GM19239 (cell line): ENCODE data around the gene VDAC1.
A peak's percentile ranks its signal among the peaks of the same experiment; 100 is the strongest.

Source experiments
- DNase-seq: peaks from one replicate; pipeline ENCODE4 v3.0.0; 2011; ENCODE audit warnings: low spot score; ENCODE audit not compliant: insufficient read length
- FAIRE-seq: peaks from 2 replicates; lab custom pipeline; 2011; peaks lifted over from hg19 to GRCh38; lab: Jason Lieb, UNC

Gene VDAC1

GRCh38 chr5:133930813-133931090 lies 74.0 kb downstream of the VDAC1 start:
- DNase-seq (no peak), FAIRE-seq (no peak)

GRCh38 chr5:133930061-133930812 lies 74.5 kb downstream of the VDAC1 start:
- peak; percentile 96 for FAIRE-seq
- DNase-seq = no peak

- DNase-seq (no peak), FAIRE-seq (no peak)
Measured at GRCh38 chr5:133928587-133929393, 76.0 kb downstream of the VDAC1 start.

DNA sequence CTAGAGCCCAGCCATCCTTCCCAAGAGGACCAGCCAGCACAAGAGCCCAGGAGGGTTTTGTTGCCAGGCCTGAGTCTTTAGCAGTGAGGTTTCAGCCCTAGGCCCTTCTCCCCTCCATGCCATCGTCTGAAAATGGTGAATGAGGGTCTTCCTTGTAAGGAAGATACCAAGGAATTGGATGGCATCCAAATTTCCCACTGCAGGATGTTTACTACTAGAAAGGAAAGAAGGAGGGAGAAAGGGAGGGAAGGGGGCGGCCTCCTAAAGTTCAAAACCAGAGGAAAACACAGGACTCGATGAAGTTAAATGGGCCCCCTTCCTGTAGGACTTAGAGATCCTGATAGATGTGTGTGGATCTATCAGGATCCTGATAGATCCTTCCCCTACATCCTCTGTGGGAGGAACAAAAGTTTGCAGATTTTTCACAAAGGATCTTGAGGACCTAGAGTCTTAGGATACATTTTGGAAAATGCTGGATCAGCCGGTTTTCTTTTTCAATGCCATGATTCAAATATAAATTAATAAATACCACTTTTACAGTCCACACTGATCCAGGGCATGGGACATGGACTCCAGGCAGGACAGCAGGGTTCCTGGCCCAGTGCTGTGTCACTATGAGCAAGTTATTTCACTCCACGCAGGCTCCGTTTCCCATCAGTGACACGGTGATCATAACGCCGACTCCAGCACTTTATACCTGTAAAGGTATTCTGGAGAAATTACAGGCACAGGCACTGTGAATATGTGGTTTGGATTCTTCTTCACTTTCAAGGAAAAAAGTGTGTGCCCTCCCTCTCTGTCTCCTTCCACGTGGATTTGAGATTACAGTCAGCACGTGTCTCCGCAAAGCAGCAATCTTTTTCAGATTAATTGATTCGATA lies 77.2 kb downstream of the VDAC1 start:
- DNase-seq (no peak), FAIRE-seq (no peak)

DNA sequence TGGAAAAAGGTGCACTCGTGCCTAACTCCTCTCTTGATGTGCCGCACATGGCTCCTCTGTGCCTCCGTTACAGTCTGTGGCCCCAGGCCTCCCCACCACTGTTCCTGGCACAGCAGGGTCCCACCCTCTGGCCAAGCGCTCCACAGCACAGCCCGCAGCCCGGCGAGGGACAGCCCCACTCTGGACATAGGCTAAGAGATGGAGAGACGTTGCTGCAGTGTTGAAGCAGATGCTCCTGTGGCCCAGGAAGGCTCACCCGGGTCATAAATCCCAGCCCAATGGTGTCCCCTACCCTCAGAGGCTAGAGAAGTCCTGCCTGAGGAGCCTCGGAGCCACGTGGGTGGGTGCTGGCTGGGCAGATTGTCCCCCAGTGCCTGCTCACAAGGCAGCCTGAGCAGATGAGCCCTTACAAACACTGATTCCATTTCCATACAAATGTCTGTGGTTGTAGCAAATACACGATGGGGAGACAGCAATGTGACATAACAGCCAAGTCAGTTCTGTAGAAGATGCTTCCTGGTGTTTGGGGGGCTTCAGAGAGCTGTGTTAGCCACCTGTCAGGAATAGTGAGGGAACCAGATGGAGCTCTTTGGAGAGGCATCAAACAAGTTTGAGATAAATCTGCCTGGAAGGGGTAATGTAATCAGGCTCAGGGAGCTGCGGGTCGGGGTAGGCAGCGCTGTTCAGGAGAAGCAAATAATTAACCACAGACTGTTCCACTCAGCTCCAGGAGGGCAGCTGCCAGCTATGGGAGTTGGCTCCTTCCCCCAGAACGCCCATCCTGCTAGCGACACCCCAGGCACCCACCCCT lies 78.1 kb downstream of the VDAC1 start:
- FAIRE-seq = no peak
- no peak for DNase-seq

GRCh38 chr5:133925866-133926488 lies 78.8 kb downstream of the VDAC1 start:
- FAIRE-seq = no peak
- no peak for DNase-seq

- no peak for DNase-seq
- FAIRE-seq = no peak
Measured at GRCh38 chr5:133925269-133925668, 79.5 kb downstream of the VDAC1 start.

DNA sequence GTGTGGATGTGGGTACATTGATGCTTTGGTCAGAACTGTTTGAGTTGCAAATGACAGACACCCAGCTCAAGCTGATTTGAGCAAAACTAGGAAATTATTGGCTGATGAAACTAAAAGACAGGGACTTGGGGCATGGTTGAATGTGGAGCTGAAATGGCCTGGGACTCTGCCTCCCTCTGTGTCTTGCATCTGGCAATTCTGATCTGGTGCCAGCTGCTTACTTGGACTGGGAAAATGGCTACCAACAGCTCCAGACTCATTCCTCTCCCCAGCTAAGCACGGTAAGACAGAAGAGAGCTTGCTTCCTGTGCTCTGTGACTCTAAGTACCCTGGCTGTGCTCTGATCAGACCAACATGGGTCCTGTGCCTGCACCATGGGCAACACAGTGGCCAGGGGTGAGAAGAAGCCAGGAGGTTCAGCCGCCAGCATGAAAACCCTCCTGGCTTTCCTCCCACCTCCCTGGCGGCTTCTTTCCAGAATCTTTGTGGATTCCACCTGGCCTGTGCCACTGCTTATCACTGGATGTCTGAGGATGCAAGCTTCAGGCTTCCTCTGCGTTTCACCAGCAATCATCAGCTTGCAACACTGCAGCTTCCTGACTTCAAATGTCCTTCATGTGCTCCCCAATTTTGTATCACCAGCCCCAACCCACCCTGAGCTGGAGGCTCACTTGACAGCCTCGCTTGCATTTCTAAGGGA lies 80.4 kb downstream of the VDAC1 start:
- FAIRE-seq (no peak), DNase-seq (no peak)

- no peak for FAIRE-seq
- no peak for DNase-seq
Measured at GRCh38 chr5:133921979-133922378, 82.8 kb downstream of the VDAC1 start.
